COR-L47 (cell line): ENCODE results near the gene REEP1.
"Not testable (repeated sequence)": the region's sequence is repeated elsewhere in the genome, so short reads cannot be mapped to it uniquely, and the experiment has no call there.

Experiments used
- DNase-seq: peaks from one replicate; lab custom pipeline; 2025; lab: John Stamatoyannopoulos, UW

Gene REEP1

GRCh38 chr2:86283411-86284030 is 53.9 kb downstream of the REEP1 start:
- DNase-seq: no peak

DNA sequence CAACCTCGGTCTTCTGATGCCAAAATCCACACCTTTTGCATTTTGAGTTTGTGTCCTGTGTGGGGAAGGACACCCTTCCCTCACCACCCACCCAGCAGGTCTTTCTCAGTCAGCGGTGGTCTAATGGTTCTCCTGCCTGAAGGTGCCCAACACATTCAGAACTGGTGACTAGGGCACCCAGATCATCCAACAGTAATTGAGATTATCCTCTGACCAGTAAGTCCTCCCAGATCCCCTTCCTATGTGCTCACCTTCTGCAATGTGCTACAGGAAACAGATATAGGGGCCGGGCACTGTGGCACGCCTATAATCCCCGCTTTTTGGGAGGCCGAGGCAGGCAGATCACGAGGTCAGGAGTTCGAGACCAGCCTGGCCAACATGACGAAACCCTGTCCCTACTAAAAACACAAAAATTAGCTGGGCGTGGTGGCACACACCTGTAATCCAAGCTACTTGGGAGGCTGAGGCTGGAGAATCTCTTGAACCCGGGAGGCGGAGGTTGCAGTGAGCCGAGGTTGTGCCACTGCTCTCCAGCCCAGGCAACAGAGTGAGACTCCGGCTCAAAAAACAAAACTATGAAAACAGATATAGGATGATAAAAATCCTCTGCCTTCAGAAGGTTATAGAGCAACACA is 56.2 kb downstream of the REEP1 start:
- no peak for DNase-seq

DNA sequence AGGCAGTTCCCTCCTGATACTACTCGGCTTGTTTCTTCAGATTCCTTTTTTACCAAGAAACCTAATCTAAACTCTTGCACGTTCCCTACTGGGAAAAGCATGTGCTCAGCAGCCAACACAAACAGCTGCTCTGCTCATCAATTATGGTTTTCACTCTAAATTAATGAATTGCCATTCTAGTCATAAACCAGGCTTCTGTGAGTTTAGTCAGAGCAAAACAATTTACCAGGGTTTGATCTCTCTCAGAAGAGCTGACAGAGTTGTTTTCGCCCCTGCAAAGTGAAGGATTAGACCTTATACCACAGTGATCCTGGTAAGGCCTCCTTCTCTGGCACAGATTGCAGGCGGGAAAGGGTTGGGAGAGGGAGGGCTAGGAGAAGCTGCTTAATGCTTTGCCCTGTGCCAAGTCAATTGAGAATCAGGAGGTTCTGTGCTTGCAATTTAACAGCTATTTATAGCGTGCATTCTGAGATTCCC is 57.2 kb downstream of the REEP1 start:
- no peak for DNase-seq

DNA sequence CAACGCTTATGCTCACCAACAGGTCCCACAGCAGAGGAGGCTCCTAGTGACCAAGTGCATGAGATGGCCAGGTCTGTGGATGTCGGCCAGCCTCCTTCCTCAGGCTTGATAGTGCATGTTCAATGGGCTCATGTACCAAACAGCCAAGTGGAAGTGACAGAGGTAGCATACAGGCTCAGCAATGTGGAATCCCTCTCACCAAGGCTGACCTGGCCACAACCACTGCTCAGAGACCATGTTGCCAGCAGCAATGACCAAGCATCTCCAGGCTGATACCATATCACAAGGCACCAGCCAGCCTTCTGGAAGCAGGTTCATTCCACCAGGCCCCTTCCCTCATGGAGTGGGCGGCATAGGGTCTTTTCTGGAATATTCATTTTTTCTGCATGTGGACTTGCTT is 61.5 kb downstream of the REEP1 start:
- DNase-seq: no peak

GRCh38 chr2:86275384-86275799 is 62.0 kb downstream of the REEP1 start:
- DNase-seq: no peak

DNA sequence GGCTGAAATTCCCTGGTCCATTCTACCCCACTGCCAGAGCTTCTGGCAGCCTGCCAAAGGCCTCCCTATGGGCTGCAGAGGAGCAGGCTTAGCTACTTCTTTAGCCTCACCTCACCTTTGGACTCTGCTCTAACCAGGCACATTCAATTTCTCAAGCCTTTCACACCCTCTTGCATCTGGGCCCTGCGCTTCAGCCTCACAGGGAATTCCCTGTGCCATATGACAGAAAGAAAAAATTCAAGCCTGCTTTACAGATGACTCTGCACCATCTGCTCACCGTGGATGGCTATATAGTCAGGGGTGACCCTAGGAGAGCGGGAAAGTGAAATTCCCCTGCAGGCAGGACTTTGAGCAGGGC is 62.5 kb downstream of the REEP1 start:
- peak; percentile 10 for DNase-seq

DNA sequence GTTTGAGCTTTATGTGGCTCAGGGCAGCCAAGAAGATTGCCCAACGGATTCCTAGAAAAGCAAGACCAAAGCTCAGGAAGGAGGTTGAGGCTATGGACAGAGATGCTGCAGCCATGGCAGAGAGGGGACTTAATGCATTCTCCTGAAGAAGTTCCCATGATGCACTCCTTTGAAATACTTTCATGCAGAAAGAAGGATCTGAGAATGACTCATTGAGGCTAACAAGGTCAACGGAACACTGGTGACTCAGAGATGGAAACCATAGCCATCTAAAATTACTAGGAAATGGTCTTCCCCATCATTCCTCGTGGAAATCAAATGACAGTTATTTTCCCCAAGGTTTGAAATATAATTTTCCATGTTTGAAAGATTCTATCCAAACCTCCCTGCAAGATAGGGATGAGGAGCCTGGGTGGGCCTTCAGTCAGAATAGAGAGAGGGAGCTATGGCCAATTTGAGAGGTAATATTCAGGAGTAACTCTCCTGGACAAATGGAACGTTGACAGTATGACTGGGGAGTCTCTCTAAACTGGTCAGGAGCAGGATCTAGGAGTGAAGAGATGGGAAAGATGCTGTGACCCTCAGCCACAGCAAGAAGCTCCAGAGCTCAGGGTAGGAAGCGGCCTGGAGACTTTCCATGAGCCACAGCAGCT is 63.0 kb downstream of the REEP1 start:
- no peak for DNase-seq

DNA sequence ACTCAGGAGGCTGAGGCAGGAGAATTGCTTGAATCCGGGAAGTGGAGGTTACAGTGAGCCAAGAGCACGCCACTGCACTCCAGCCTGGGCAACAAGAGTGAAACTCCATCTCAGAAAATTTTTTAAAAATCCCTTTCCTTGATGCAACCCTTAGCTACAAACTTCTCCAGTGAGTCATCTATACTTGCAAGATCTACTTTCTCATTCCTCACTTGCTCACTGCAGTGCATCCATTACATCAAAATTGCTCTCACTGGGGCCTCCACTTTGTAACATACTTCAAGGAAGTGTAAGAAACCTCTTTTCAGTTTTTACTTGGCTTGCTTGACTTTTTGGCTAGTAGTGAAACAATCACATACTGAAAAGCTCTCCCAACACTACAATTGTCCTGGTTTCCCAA is 65.3 kb downstream of the REEP1 start:
- no peak for DNase-seq

GRCh38 chr2:86271248-86271647 is 66.2 kb downstream of the REEP1 start:
- no peak for DNase-seq

GRCh38 chr2:86263956-86264355 is 73.5 kb downstream of the REEP1 start:
- no peak for DNase-seq

DNA sequence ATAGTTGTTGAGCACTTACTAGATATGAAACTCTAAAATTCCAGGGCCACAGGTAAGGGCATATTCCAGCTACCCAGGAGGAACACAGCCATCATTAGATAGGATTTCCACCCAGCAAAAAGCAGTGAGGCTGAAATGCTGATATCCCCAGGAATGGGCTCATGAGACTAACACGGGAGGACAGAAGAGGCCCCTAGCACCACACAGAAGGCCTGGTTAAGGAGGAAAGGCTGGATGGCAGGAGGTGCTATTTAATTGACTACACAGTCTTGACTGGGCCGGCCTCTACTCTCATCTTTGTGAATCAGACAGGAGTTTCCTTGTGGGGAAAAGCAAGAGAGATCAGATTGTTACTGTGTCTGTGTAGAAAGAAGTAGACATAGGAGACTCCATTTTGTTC is 76.4 kb downstream of the REEP1 start:
- DNase-seq: no peak

DNA sequence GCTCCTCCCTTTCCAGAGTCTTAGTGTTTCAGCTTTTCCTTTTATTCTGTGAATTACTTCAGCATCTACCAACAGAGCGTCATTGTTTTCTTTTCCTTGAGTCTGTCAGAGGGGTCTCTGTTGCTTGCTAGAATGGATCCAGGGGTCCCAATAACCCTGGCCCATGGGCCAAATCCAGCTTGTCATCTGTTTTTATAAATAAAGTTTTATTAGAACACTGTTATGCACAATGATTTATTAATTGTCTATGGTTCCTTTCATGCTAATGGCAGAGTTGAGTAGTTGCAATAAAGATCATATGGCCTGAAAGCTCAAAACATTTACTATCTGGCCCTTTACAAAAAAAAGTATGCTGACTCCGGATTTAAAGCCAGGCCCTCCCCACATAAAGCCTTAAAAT is 79.3 kb downstream of the REEP1 start:
- no peak for DNase-seq

GRCh38 chr2:86256982-86257381 is 80.4 kb downstream of the REEP1 start:
- DNase-seq: no peak

- DNase-seq: no peak
These were observed 81.1 kb downstream of the REEP1 start for GRCh38 chr2:86256300-86256699.

DNA sequence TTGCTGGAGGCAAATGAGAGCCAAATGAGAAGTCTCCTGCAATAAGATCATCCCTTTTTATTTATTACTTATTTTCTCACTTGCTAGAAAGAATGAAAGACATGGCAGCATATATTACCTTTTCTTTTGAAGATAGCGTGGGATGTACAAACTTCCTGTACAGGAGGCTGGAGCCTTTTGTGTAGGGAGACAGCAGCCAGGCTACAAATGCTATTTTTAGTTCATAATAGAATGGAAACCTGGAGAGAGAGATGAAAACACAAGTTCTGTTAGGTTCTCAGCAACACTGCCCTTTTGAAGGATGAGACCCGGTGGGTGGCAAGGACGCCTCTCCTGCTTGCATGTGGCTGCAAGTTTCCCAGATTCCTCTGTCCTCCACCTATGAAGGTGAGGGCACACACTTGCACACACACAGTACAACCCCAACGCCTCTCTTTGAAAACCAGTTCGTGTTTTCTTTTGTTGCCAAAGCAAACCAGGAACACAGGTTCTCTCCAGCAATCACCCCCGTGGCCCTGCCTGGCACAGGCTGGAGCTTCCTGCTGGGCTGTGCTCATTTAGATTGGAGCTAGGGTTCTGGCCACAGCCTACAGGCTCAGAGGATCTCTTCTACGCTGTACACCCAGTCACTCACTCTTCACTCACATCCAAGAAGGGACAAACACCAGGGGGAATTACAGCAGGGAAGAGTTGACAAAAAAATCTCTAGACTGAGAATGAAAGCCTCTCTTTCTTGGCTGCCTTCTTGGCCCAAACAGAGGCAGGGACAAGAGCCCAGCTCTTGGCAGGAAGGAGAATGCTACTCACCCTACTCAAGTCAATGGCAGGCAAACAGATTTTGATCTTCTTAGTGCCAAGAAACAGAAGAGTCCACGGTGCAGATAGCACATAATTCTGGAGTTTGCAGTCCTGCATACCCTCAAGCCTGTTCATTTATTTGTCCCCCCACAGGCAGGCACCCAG is 82.6 kb downstream of the REEP1 start:
- peak; percentile 83 for DNase-seq

GRCh38 chr2:86253424-86253823 is 84.0 kb downstream of the REEP1 start:
- no peak for DNase-seq

GRCh38 chr2:86251840-86252266 is 85.6 kb downstream of the REEP1 start:
- peak; percentile 52 for DNase-seq

GRCh38 chr2:86249579-86250391 is 87.6 kb downstream of the REEP1 start:
- DNase-seq: peak; percentile 80

- no peak for DNase-seq
These were observed 88.2 kb downstream of the REEP1 start for GRCh38 chr2:86249176-86249575.

- not testable (repeated sequence) for DNase-seq
These were observed 92.2 kb downstream of the REEP1 start for GRCh38 chr2:86245222-86245621.

DNA sequence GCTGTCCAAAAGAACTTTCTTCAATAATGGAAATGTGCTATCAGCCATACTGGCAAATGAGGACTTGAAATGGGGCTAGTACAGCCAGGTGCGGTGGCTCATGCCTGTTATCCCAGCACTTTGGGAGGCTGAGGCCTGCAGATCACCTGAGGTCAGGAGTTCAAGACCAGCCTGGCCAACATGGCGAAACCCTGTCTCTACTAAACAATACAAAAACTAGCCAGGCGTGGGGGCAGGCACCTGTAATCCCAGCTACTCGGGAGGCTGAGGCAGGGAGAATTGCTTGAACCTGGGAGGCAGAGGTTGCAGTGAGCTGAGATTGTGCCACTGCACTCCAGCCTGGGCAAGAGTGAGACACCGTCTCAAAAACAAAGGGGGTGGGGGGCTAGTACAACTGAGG is 92.6 kb downstream of the REEP1 start:
- not testable (repeated sequence) for DNase-seq
